RPMI7951 (cell line): ENCODE measurements around the gene MELTF. TPM values are rescaled to one million over a fixed set of nuclear protein-coding genes. Genes with fewer than 3 reads are reported as not detected.
"Not testable (repeated sequence)": the region's sequence is repeated elsewhere in the genome, so short reads cannot be mapped to it uniquely, and the experiment has no call there.

Experiments
- DNase-seq: peaks from one replicate; pipeline ENCODE4 v3.0.0-alpha.2; 2012; ENCODE audit warnings: low read depth
- total RNA-seq: library from RNA; depleted of rRNA; stranded (reverse); fragments of >200 nt; shearing (Covaris generic); gene quantifications from 2 replicates; pipeline ENCODE4 v1.2.3, GENCODE V29; 2014; rRNA removed

Gene MELTF
- 0.12 and 0.39 TPM in 2 replicates for total RNA-seq

DNA sequence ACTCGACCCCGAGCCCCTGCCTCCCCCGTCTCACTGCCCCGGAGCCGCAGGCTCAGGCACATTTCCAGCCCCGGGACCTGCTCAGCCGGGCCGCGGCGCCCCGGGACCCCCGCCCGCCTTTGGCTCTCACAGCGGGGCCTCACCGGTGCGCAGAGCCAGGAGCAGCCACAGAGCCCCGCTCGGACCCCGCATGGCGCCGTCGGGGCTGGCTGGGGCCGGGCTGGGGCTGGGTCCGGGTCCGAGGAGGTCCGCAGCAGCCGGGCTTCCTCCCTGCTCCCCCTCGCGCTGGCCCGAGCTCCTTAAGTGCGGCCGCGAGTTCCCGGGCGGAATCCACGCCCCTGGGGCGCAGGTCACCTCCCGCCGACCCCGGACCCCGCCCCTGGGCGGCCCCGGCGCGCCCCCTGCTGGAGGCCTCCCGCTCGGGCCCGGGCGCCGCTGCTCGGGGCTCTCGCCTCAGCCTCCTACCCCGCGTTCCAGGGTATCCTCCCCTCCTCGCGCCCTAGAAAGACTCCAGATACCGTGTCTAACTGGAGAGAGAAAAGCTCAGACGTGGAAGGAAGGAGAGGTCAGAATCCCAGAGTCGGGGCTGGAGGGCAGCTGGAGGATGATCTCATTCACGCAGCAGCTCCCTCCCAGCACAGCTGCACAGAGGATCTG, at the start of gene MELTF:
MELTF (minus strand) TSS at position 307 of the 657 bp plus-strand sequence; CDS start at position 192, 115 bp downstream.
- DNase-seq = peak; percentile 55

DNA sequence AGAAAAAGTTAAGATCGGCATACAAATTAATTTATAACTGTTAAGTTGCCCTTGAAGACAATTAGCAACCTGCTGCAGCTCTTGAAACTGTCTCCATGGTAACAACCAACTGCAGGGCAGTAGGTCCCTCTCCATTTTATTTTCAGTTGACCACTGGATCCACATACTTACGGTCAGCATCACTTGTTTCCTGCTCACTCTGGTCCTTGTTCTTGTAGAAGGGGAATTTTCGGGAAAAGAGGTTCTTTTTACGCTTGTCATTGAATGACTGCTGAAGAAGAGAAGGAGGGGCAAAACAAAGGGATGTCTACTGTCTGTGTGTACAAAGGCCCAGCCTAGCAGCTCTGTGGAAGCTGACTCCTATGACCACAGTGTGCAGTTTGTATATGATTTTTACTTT, 46.8 kb upstream of the MELTF start:
- DNase-seq = no peak

- no peak for DNase-seq
Measured at GRCh38 chr3:197068077-197068476, 38.5 kb upstream of the MELTF start.

GRCh38 chr3:197064771-197065170, 35.2 kb upstream of the MELTF start:
- DNase-seq = no peak

GRCh38 chr3:197062446-197062845, 32.8 kb upstream of the MELTF start:
- DNase-seq = no peak

GRCh38 chr3:197051637-197052036, 22.0 kb upstream of the MELTF start:
- not testable (repeated sequence) for DNase-seq

DNA sequence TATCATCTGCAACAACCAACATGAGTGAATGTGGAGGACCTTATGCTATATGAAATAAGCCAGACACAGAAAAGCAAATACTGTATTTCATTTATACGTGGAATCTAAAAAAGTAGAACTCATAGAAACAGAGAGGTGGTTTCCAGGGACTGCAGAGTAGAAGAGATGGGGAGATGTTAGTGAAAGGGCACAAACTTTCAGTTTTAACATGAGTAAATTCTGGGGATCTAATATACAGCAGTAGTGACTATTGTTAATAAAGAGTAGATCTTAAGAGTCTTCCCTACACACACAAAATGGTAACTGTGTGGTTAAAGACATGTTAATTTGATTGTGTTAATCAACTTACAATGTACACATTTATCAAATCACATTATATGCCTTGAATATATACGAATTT, 20.9 kb upstream of the MELTF start:
- DNase-seq = no peak

DNA sequence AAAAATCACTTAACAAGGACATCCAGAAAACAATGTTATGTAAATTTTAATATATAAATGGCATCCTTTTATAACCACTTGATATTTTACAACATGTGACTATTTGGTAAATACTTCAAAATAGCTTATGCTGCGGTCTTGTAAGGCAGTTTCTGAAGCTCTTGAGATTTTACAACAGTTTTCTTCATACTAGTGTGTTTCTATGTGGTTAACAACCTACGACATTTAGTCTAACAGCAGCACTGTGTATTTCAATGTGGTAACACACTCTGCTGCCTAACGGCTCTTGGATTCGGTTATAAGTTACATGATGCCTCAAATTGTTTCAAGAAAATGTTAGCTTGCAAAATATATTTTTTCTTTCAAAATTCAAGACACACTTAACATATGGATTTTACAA, 12.9 kb upstream of the MELTF start:
- no peak for DNase-seq

- DNase-seq = no peak
Measured at GRCh38 chr3:197041875-197042488, 12.4 kb upstream of the MELTF start.

- no peak for DNase-seq
Measured at GRCh38 chr3:197040658-197041057, 11.0 kb upstream of the MELTF start.

GRCh38 chr3:197038679-197039462, 9.3 kb upstream of the MELTF start:
- no peak for DNase-seq

GRCh38 chr3:197035577-197035976, 6.0 kb upstream of the MELTF start:
- no peak for DNase-seq

- not testable (repeated sequence) for DNase-seq
Measured at GRCh38 chr3:197034778-197035177, 5.2 kb upstream of the MELTF start.

DNA sequence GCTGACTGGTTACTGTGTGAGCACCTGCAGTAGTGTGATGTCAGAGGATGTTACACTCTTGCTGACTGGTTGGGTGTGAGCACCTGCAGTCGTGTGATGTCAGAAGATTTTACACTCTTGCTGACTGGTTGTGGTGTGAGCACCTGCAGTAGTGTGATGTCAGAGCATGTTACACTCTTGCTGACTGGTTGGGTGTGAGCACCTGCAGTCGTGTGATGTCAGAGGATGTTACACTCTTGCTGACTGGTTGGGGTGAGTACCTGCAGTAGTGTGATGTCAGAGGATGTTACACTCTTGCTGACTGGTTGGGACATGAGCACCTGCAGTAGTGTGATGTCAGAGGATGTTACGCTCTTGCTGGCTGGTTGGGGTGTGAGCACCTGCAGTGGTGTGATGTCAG, 4.1 kb upstream of the MELTF start:
- DNase-seq = not testable (repeated sequence)

DNA sequence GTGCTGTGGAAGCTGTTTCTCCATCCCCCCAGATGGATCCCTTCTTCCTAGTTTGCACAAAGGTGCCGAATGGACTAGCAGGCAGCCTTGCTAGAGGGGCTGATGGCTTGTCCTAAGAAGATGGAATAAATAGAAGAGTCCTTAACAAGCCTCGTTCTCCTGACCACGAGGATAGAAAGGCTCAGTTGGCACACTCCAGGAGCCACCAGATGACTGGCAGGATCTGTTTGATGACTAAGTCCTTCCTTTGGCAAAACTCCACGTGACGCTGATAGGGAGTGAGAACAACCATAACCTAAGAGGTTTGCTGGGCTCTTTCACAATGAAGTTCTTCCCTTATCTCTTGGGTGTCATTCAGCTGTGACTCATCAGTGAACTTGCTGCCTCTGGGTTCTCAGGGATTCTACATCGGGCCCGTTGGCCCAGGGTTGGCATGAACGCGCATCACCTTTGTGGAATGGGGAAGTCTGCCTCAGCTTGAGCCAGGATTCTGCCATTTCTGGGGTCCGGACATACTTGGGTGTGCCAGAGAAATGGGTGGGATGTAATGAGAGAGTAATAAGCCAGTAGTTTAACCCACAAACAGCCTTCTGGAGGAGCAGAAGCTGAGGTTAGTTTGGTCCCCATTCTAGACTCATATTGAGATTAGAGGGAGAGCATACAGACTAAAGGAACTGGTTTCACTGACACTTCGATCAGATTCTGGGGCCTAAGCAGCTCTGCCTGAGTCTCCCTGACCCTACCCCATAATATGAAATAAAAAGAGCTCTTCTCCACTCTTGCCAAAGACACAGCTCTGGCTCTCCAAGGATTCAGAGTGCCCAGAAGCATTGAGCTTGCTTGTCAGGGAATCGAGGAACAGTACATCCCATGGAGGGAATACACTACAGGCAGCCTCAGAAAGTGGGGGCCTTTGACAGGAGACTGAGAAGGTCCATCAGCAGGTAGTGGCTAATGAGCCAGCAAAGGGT, 2.0 kb upstream of the MELTF start:
- peak; percentile 100 for DNase-seq

- DNase-seq = no peak
Measured at GRCh38 chr3:197030379-197031314, 1.0 kb upstream of the MELTF start.

DNA sequence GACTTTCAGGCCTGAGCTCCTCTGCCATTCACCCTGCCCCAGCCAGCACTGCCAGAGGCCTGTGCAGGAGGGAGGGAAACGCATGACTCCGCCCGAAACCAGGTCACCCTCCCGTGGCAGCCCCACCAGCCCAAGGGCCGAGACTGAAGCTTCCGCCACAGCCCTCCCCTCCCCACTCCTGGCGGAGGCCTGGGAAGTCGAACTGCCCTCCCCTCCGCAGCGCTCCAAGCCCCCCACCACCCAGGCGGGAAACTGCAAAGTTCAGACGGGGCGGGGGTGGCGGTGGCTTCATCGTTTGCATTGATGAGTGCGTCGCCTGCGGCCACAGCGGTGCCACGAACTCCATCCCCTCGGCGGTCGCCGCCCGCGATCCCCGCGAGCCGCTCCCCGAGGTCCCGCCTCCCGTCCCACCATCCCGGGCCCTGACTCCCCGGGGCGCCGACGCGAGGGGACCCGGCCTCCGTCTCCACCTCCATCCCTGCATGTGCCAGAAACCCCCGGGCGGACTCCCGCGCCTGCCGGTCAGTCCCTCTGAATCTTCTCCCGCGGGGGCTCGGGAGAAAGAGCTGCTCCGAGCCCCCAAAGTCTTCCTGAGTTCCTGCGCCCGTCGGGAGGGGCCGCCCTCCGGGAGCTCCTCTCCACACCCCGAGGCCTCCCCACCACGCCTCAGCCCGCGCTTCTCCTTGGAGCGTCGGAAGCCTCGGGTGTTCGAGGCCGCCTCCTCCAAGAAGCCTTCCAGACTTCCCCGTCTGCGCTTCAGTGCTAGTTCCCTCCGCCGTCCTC, 698 bp downstream of the MELTF start:
- DNase-seq = no peak

GRCh38 chr3:197027896-197028727, 1.5 kb downstream of the MELTF start:
- DNase-seq = no peak
